GM12878 (cell line): ENCODE results near the gene INCA1. TPM values are rescaled to one million over a fixed set of nuclear protein-coding genes. Genes with fewer than 3 reads are reported as not detected.

Experiments used
- BCLAF1 ChIP-seq: fragments of 450-650 bp; IDR thresholded peaks from 2 replicates; pipeline ENCODE4 v1.6.1; 2017; ENCODE audit warnings: antibody characterized with exemption, mild to moderate bottlenecking, moderate library complexity
- CBFB ChIP-seq: IDR thresholded peaks from 2 replicates; pipeline ENCODE4 v1.6.1; 2016; ENCODE audit warnings: antibody characterized with exemption, low read depth
- EED ChIP-seq: sonication (generic); IDR thresholded peaks from 2 replicates; pipeline ENCODE4 v1.6.1; 2016; ENCODE audit warnings: antibody characterized with exemption, low read depth
- IKZF2 ChIP-seq, 2 experiments: fragments of 450-650 bp; IDR thresholded peaks; 2 replicates each; pipeline ENCODE4 v1.6.1; 2017; ENCODE audit warnings: mild to moderate bottlenecking in 2 of 2, moderate library complexity in 2 of 2
- IRF4 ChIP-seq: IDR thresholded peaks from 2 replicates; pipeline ENCODE4 v1.6.1; 2011; ENCODE audit warnings: low read depth, low read length
- NBN ChIP-seq: fragments of 450-650 bp; IDR thresholded peaks from 2 replicates; pipeline ENCODE4 v1.6.1; 2016
- PAX5 ChIP-seq: IDR thresholded peaks from 2 replicates; pipeline ENCODE4 v1.6.1; 2011; ENCODE audit warnings: low read depth, low read length, borderline replicate concordance
- PKNOX1 ChIP-seq: fragments of 450-650 bp; IDR thresholded peaks from 2 replicates; pipeline ENCODE4 v1.6.1; 2016; ENCODE audit warnings: mild to moderate bottlenecking
- RB1 ChIP-seq: fragments of 450-650 bp; formaldehyde crosslinking; IDR thresholded peaks from 2 replicates; pipeline ENCODE4 v1.6.1; 2017; ENCODE audit warnings: mild to moderate bottlenecking, borderline replicate concordance
- RELB ChIP-seq: fragments of 450-650 bp; IDR thresholded peaks from 2 replicates; pipeline ENCODE4 v1.6.1; 2017; ENCODE audit warnings: low read depth, mild to moderate bottlenecking, moderate library complexity
- SPI1 ChIP-seq: IDR thresholded peaks from 2 replicates; pipeline ENCODE4 v1.6.1; 2011; ENCODE audit warnings: low read depth, mild to moderate bottlenecking, low read length, moderate library complexity, borderline replicate concordance; ENCODE audit not compliant: insufficient read depth
- SRF ChIP-seq, 2 experiments: IDR thresholded peaks; 2 replicates each; pipeline ENCODE4 v1.6.1; 2011; ENCODE audit warnings: low read depth in 2 of 2, low read length in 2 of 2, mild to moderate bottlenecking in 1 of 2, moderate library complexity in 1 of 2
- STAT3 ChIP-seq: IDR thresholded peaks from 2 replicates; pipeline ENCODE4 v1.6.1; 2011; ENCODE audit warnings: low read depth, low read length, improper control_type of control experiment
- TARDBP ChIP-seq: IDR thresholded peaks from 2 replicates; pipeline ENCODE4 v1.6.1; 2016; ENCODE audit warnings: borderline replicate concordance
- YY1 ChIP-seq: IDR thresholded peaks from 2 replicates; pipeline ENCODE4 v1.6.1; 2011; ENCODE audit warnings: low read depth, mild to moderate bottlenecking, low read length
- polyA plus RNA-seq, 11 experiments: library from polyadenylated mRNA; depleted of rRNA in 4 of 11; unstranded in 6 of 11; stranded (reverse) in 5 of 11; fragments of >200 nt; fragmentation: Nextera tagmentation in 4 of 11; fragmentation: Illumina TruSeq in 1 of 11; extraction: Ambion mirVana in 4 of 11; extraction: Trizol in 1 of 11; gene quantifications; 1 replicate in 1 of 11; 2 replicates in 10 of 11; pipeline versions ENCODE4 v1.2.1 to v1.2.3, GENCODE V29; 2011 to 2016; ENCODE audit warnings: inconsistent platforms in 2 of 11, missing spikeins in 2 of 11, low read depth in 1 of 11
- total RNA-seq, 4 experiments: library from RNA; depleted of rRNA in 3 of 4; stranded (reverse); fragments of >200 nt in 3 of 4; fragmentation: Illumina TruSeq in 1 of 4; extraction: Trizol in 1 of 4; gene quantifications; 2 replicates each; pipeline versions ENCODE4 v1.2.1 to v1.2.3, GENCODE V29; 2013 to 2021

INCA1 gene
- total and polyA plus RNA-seq, 10 of the 15 experiments (the other 5 are each of a cell fraction or from before 2014, with no cell fraction given), result 0.19 to 1.8 (median 0.45) TPM

GRCh38 chr17:4944163-4944553 lies 53.2 kb downstream of the INCA1 start (continued):
- no peak for TF ChIP-seq IRF4
- peak; percentile 54 to 71 for TF ChIP-seq IKZF2 (IDR thresholded peaks at IDR 0.05)
- 0 out of 2 replicates have a peak, but pooled peaks have one; percentile 30 for TF ChIP-seq EED
- TF ChIP-seq RB1, result no peak
- TF ChIP-seq NBN, result peak; percentile 57; the same call in 1 of the 2 replicates
- 0 out of 2 replicates have a peak, but pooled peaks have one; percentile 5 for TF ChIP-seq YY1
- TF ChIP-seq CBFB, result peak; percentile 8; the same call in 1 of the 2 replicates
- TF ChIP-seq SPI1, result peak; percentile 90
- no peak for TF ChIP-seq BCLAF1
- TF ChIP-seq PKNOX1, result no peak
- peak; percentile 91 to 95 for TF ChIP-seq SRF (IDR thresholded peaks at IDR 0.05; ENCODE audit: low read depth in 2 of 2, low read length in 2 of 2)
- peak; percentile 31 for TF ChIP-seq RELB
- TF ChIP-seq STAT3, result no peak; the same call in 1 of the 2 replicates
- no peak for TF ChIP-seq TARDBP
- TF ChIP-seq PAX5, result no peak
